HAP-1 (cell line): ENCODE results near the gene SLC34A1.
"Not testable (repeated sequence)": the region's sequence is repeated elsewhere in the genome, so short reads cannot be mapped to it uniquely, and the experiment has no call there.

ENCODE experiments used
- DNase-seq, 2 experiments: peaks; one replicate each; pipeline ENCODE4 v3.0.0-alpha.2; 2016 to 2020; ENCODE audit warnings: low spot score in 2 of 2
- H3K27me3 ChIP-seq: fragments of 250-450 bp; sonication (Bioruptor Pico); 2 replicates; pipeline ENCODE4 v1.5.1; 2020; ENCODE audit warnings: low read depth, mild to moderate bottlenecking, moderate library complexity
- H3K36me3 ChIP-seq: fragments of 250-450 bp; sonication (Bioruptor Pico); replicated peaks from 2 replicates; pipeline ENCODE4 v1.5.1; 2020; ENCODE audit warnings: mild to moderate bottlenecking
- H3K4me1 ChIP-seq: fragments of 250-450 bp; sonication (Bioruptor Pico); 2 replicates; pipeline ENCODE4 v1.5.1; 2020; ENCODE audit warnings: mild to moderate bottlenecking
- H3K4me3 ChIP-seq: fragments of 250-450 bp; sonication (Bioruptor Pico); 2 replicates; pipeline ENCODE4 v1.5.1; 2020; ENCODE audit warnings: mild to moderate bottlenecking, moderate library complexity
- H3K9me3 ChIP-seq: fragments of 250-450 bp; sonication (Bioruptor Pico); 2 replicates; pipeline ENCODE4 v1.5.1; 2020; ENCODE audit warnings: mild to moderate bottlenecking, moderate library complexity
- in situ Hi-C: fragments of 300-500 bp; cut with MboI; formaldehyde crosslinking; loops from 3 replicates; pipeline ENCODE4 v1.14.3; 2020; ENCODE audit warnings: low sequenced_read_pairs, inconsistent platforms, mixed read lengths

The SLC34A1 gene

DNA sequence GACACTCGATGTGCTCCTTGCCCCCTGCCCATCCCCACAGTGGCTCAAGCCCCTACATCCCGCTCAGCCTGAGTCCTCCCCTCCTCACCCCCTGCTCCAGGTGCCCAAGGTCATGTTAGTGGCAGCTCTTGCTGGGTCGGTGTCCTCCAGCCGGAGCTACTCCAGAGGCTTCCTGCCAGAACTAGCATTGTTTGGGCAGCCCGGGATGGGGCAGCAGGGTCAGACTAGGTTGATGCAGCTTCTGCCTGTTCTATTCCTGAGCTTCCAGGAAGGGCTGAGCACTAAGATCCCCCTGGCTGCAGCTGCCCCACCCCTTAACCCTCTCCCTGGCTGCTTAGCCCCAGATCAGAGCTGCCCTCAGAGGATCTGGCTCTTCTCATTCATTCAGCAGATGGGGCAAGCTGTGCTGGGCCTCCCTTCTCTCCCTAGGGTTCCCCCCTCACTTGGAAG, 25.8 kb upstream of the SLC34A1 start:
- Histone ChIP-seq H3K4me1 (peaks cover 6% of the 10 kb centered on the region), H3K9me3 (peaks cover 3% of the 10 kb centered on the region; the same call in 1 of the 2 replicates), H3K36me3 (no peaks in the 10 kb centered on the region), H3K4me3 (no peak overlapping the region), H3K27me3 (peaks cover 17% of the 10 kb centered on the region)
- no peak for DNase-seq
- in situ Hi-C loops = no loop called here

DNA sequence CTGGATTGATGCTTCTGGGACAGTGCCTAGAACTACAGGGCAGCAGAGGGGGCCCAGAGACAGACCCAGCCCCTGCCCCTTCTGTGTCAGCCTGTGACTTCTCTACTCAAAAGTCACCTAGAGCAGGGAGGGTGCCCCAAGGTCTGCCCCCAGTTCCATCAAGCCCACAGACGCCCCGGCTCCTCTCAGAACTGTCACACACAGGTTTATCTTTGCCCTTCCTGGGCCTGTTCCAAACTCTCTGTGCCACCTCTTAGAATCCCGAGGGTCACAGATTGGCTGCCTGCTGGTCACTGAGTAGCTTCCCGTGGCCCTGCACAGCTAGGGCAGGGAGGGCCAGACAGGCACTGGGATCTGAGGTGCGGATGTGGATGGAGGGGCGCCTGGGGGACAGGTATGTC, 24.8 kb upstream of the SLC34A1 start:
- Histone ChIP-seq H3K27me3 (peaks cover 17% of the 10 kb centered on the region), H3K4me1 (peaks cover 7% of the 10 kb centered on the region), H3K4me3 (no peak overlapping the region), H3K9me3 (peaks cover 3% of the 10 kb centered on the region; the same call in 1 of the 2 replicates), H3K36me3 (no peaks in the 10 kb centered on the region)
- in situ Hi-C loops = no loop called here
- no peak for DNase-seq

DNA sequence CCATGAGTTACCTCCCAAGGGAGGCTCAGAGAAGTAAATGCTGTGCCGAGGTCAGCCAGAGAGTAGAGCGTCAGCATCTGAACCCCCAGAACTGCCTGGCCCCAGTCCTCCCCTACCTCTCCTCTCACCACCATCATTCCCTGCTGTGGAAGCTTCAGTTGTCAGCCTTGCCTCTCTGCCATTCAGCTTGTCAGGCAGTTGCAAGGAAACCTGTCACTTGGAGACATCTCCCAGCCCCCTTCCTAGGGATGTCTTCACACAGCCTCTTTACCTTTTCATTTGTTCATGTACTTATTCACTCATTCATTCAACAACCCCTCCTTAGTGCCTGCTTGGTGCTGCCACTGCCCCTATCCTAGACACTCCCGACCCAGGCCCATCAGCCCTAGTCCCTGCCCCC, 24.4 kb upstream of the SLC34A1 start:
- DNase-seq = no peak
- H3K27me3 ChIP-seq = peaks cover 17% of the 10 kb centered on the region
- peaks cover 7% of the 10 kb centered on the region for H3K4me1 ChIP-seq
- peaks cover 3% of the 10 kb centered on the region; the same call in 1 of the 2 replicates for H3K9me3 ChIP-seq
- H3K36me3 ChIP-seq = no peaks in the 10 kb centered on the region
- H3K4me3 ChIP-seq = no peak overlapping the region
- in situ Hi-C loops = no loop called here

DNA sequence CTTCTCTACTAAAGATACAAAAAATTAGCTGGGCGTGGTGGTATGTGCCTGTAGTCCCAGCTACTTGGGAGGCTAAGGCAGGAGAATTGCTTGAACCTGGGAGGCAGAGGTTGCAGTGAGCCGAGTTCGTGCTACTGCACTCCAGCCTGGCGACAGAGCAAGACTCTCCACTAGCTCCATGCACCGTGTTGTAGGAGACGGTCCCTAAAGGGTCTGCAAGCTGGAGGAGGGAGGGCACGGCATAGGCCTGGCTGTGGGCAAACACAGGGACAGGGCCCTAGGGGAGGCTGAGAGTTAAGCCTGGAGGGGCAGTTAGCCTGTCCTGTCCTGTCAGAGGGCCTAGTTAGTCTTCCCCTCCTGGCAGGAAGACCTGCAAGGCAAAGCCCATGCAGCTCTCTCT, 23.5 kb upstream of the SLC34A1 start:
- in situ Hi-C loops, H3K4me1 ChIP-seq, DNase-seq, H3K9me3 ChIP-seq, H3K4me3 ChIP-seq, H3K36me3 ChIP-seq: not testable (repeated sequence)
- H3K27me3 ChIP-seq = peaks cover 17% of the 10 kb centered on the region

DNA sequence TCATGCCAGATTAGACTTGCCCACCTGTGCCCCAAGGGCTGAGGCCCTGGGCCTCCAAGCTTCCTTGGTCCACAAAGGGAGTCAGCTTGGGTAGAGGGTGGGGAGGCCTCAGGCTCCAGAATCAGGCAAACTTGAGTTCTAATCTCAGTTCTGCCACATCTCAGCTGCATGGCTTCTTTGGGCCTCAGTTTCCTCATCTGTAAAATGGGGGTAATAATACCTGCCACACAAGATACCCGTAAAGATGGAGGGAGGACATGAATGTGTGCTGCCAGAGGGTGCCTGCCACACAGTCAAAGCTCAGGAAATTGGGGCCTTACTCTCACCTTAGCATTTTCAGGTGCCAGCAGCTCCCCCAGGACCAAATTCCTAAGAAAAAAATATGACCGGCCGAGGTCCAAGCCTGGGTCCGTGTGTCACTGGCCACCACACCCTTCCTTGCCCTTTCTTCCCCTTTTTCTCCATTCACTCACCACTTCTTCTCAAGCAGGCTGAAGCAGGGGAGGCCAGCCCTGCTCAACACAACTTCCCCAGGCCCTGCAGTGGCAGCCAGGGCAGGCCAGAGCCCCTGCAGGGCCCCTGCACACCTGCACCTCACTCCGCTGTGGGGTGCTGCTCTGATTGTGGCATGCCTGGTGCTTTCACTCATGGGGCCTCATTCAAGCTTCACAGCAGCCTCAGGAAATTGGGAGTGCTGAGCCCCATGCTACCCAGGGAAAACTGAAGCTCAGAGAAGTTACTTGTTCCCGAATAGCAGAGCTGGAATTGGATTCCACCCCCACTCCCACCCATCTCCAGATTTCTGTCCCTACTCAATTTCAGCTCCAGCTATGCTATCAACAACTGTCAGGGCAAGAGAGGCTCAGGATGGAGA, 22.6 kb upstream of the SLC34A1 start:
- no peak overlapping the region for H3K4me3 ChIP-seq
- no peaks in the 10 kb centered on the region for H3K36me3 ChIP-seq
- H3K27me3 ChIP-seq = peaks cover 17% of the 10 kb centered on the region
- no peaks in the 10 kb centered on the region for H3K9me3 ChIP-seq
- peaks cover 7% of the 10 kb centered on the region for H3K4me1 ChIP-seq
- in situ Hi-C loops = no loop called here
- DNase-seq = no peak

DNA sequence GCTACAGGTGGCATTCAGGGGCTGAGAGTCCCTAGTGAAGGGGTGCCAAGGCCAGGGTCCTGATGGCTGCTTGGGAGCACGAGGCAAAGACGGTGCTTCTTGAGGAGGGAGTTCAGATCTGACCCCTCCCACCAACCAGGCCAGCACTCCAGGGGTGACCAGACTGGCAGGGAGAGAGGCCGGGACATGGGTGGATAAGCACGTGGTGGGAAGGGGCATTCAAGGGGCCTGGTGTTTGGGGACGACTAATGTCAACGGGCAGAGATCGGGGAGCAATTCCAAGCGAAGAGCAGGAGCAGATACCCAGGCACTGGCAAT, 22.0 kb upstream of the SLC34A1 start:
- Histone ChIP-seq H3K36me3 (no peaks in the 10 kb centered on the region), H3K4me3 (no peak overlapping the region), H3K4me1 (peaks cover 9% of the 10 kb centered on the region), H3K9me3 (no peaks in the 10 kb centered on the region), H3K27me3 (peaks cover 15% of the 10 kb centered on the region)
- no peak for DNase-seq
- in situ Hi-C loops = no loop called here

DNA sequence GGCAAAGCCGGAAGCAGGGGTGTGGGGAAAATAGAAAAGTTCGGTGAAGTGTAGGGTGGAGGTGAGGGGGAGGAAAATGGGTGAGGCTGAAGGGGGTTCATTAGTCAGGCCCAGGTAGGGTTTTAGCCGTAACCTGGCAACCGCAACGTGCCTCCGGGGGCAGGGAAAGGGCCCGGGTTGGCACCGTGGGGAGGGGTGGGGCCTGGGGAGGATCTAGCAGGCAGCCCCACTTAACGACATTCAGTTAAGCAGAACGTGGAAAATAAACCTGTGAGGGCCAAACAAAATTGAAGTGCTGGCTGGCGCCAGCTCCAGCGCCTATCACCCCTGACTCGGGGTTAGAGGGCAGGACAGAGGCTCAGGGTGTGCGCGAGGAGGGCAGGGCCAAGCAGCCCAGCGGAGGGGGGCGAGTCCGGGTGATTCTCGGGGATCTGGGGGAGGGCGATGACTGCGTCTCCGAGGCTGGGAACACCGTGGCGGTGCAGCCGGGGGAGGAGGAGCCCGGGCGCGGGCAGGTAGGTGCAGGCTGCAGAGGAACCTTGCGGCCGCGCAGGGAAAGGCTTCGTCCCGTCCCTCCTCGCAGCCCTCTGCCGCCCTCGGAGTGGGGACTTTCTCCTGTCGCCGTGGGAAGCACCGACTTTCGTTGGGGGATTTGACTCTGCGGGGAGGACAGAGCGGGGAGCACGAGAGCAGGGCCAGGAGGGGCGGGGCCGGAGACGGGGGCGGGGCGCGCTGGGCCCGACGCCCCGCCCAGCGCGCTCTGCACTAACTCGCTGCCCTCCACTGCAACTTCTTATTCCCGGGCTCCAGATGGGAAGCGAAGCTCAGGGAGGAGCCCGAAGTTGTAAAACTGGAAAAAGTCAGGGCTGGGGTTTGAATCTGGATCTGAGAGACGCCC, 21.4 kb upstream of the SLC34A1 start:
- Histone ChIP-seq H3K27me3 (peaks cover 9% of the 10 kb centered on the region), H3K36me3 (no peaks in the 10 kb centered on the region), H3K4me3 (peak overlapping the region; percentile 35), H3K4me1 (peaks cover 9% of the 10 kb centered on the region), H3K9me3 (no peaks in the 10 kb centered on the region)
- DNase-seq = peak; percentile 65 to 80
- in situ Hi-C loops = no loop called here

DNA sequence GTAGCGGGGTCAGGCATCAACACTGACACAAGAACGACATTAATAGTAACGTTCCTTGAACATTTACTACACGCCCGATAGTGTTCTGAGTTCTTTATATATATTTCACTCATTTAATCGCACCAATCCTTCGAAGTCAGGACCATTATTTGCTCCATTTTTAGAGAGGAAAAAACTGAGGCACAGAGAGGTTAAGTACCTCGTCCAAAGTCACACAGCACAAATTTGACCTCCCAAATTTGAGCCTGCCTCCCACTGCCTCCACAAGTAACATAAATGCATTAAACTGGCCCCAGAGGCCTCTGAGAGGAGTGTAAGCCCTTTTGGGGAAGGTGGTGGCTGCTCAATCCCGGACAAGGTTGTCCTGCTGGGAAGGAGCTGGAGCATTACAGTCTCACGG, 20.7 kb upstream of the SLC34A1 start:
- H3K9me3 ChIP-seq = no peaks in the 10 kb centered on the region
- H3K36me3 ChIP-seq = no peaks in the 10 kb centered on the region
- peaks cover 2% of the 10 kb centered on the region for H3K27me3 ChIP-seq
- peaks cover 9% of the 10 kb centered on the region for H3K4me1 ChIP-seq
- peak overlapping the region; percentile 35 for H3K4me3 ChIP-seq
- in situ Hi-C loops = no loop called here
- DNase-seq = no peak

DNA sequence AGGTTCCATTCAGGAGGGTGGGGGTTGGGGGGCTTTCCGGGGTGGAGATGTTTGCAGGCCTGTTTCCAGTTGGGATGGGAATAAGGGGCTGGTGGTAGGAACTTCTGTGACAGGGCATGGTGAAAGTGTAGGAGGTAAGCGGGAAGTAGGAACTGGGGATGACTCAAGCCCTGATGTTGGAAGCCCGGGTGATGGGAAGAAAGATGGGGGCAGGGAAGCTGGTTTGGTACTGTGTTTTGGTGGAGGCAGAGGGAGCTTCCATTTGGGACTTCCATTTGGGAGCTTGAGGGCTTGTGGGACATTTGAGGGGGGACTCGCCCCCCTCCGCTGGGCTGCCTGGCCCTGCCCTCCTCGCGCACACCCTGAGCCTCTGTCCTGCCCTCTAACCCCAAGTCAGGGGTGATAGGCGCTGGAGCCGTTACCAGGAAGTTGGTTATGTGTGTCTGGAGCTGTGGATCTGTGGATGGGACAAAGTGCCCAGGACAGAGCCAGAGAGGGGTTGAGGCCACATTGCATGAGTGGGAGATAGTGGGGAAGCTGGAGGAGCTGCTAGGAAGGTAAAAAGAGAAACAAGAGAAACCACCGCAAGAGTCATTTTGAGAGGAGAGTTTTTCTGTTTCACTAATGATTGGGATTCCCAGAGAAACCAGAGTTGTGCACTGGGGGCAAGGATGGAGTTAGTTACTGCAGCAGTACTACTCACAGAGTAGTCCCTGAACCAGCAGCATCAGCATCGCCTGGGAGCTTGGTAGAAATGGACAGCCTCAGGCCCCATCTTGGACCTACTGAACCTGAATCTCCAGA, 19.9 kb upstream of the SLC34A1 start:
- H3K9me3 ChIP-seq = no peaks in the 10 kb centered on the region
- no peaks in the 10 kb centered on the region for H3K27me3 ChIP-seq
- no peak overlapping the region for H3K4me3 ChIP-seq
- no peaks in the 10 kb centered on the region for H3K36me3 ChIP-seq
- no peak for DNase-seq
- in situ Hi-C loops = no loop called here
- H3K4me1 ChIP-seq = peaks cover 9% of the 10 kb centered on the region

DNA sequence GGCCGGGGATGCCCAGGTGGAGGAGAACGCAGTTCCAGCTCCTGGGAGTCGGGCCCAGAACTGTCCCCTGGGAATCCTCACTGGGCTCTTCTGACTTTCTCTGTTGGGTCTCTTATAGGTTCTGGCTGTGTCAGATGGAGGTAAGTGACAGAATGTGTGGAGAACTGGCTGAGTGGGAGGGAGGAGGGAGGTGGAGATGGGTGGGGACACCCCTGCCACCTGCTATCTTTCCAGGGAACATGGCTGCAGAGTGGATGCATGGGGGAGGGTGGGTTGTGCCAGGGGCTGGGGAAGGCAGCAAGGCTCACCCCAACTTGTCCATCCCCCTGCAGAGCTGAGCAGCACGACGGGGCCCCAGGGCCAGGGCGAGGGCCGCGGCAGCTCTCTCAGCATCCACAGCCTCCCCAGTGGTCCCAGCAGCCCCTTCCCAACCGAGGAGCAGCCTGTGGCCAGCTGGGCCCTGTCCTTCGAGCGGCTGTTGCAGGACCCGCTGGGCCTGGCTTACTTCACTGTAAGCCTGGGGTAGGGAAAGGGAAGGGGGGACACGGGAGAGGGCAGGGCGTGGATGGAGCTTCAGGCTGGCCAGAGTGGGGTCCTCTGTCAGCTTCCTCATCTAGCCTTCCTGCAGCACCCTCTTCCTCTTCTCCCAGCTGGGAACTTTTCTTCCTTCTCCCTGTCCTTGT, 18.2 kb upstream of the SLC34A1 start:
- no peak overlapping the region for H3K4me3 ChIP-seq

DNA sequence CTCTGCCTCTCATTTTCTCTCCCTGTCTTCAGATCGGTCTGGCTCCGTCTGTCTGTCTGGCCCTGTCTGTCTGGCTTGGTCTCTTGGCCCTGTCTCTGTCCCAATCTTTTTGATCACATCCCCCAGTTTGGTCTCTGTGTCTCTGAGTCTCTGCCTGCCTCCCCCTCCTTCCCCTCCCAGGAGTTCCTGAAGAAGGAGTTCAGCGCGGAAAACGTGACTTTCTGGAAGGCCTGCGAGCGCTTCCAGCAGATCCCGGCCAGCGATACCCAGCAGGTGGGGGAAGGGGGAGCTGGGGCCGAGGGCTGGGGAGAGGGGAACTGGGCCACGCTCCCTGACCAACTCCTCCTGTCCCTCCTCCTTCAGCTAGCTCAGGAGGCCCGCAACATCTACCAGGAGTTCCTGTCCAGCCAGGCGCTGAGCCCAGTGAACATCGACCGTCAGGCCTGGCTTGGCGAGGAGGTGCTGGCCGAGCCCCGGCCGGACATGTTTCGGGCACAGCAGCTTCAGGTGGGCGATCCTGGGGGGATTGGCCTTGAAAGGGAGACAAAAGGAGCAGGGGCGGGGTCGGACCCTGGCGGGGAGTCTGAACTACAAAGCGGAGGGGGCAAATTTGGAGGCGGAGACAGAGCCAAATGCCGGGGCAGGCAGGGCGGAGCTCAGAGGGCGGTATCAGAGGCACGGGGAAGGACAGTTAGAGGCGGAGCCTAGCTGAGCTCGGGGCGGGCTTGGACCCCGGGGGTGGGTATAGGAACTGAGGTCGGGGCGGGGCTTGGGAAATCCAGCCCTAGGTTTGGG, 17.5 kb upstream of the SLC34A1 start:
- Histone ChIP-seq H3K4me3 (peak overlapping the region; percentile 7; the same call in 1 of the 2 replicates), H3K4me1 (peaks cover 9% of the 10 kb centered on the region), H3K9me3 (no peaks in the 10 kb centered on the region), H3K27me3 (no peaks in the 10 kb centered on the region), H3K36me3 (no peaks in the 10 kb centered on the region)
- peak; percentile 74 to 93 for DNase-seq
- in situ Hi-C loops = no loop called here

More for the DNA sequence above, 18.2 kb upstream of the SLC34A1 start:
- Histone ChIP-seq H3K27me3 (no peaks in the 10 kb centered on the region), H3K9me3 (no peaks in the 10 kb centered on the region), H3K4me1 (peaks cover 9% of the 10 kb centered on the region), H3K36me3 (no peaks in the 10 kb centered on the region)
- in situ Hi-C loops = no loop called here
- DNase-seq = no peak

DNA sequence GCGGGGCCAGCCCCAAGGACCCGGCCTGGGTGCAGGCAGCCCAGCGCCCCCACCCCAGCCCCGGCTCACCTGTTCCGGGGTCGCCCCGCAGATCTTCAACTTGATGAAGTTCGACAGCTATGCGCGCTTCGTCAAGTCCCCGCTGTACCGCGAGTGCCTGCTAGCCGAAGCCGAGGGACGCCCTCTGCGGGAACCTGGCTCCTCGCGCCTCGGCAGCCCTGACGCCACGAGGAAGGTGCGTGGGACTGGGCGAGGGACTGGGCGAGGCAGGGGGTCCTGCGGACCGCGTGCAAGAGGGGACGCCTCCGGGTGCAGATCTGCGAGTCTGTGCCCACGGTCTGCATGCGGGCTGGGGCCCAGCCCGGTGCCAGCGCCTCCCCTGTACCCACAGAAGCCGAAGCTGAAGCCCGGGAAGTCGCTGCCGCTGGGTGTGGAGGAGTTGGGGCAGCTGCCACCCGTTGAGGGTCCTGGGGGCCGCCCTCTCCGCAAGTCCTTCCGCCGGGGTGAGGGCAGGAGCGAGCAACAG, 16.8 kb upstream of the SLC34A1 start:
- no peaks in the 10 kb centered on the region for H3K9me3 ChIP-seq
- H3K36me3 ChIP-seq = no peaks in the 10 kb centered on the region
- H3K4me1 ChIP-seq = peaks cover 9% of the 10 kb centered on the region
- no peak for DNase-seq
- in situ Hi-C loops = no loop called here
- H3K27me3 ChIP-seq = no peaks in the 10 kb centered on the region
- no peak overlapping the region for H3K4me3 ChIP-seq
